HG02840 (cell line): ENCODE data around the gene RCE1.
"Not testable (repeated sequence)": the region's sequence is repeated elsewhere in the genome, so short reads cannot be mapped to it uniquely, and the experiment has no call there.

ENCODE experiments used
- ATAC-seq: cut with Tn5 transposase; IDR thresholded peaks from one replicate; pipeline ENCODE4 v1.9.1; 2021; ENCODE audit warnings: mild to moderate bottlenecking, moderate library complexity, moderate number of reproducible peaks; ENCODE audit not compliant: unreplicated experiment, low FRiP score

The RCE1 gene, protein sequence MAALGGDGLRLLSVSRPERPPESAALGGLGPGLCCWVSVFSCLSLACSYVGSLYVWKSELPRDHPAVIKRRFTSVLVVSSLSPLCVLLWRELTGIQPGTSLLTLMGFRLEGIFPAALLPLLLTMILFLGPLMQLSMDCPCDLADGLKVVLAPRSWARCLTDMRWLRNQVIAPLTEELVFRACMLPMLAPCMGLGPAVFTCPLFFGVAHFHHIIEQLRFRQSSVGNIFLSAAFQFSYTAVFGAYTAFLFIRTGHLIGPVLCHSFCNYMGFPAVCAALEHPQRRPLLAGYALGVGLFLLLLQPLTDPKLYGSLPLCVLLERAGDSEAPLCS

DNA sequence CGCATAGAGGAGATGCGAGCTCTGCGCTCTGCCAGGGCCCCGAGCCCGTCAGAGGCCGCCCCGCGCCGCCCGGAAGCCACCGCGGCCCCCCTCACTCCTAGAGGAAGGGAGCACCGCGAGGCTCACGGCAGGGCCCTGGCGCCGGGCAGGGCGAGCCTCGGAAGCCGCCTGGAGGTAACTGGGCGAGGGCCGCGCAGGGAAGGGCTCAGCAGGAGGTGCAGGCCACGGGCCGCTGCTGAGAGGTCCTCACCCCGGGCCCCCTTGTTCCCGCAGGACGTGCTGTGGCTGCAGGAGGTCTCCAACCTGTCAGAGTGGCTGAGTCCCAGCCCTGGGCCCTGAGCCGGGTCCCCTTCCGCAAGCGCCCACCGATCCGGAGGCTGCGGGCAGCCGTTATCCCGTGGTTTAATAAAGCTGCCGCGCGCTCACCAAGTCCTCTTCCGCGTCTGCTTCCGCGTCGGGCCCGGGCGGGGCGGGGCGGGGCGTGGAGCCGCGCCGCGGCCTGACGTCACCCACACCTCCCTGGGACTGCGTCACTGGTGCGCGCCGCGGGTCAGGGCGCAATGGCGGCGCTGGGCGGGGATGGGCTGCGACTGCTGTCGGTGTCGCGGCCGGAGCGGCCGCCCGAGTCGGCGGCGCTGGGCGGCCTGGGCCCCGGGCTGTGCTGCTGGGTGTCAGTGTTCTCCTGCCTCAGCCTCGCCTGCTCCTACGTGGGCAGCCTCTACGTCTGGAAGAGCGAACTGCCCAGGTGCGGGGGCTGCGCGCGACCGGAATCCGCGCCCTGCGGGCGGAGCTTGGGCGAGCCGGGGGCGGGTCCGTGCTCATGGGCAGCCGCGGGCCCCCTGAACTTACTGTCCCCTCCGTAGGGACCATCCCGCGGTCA lies at the start of gene RCE1:
RCE1 (plus strand) TSS at position 546 of the 880 bp plus-strand sequence; CDS start at position 561, 15 bp downstream.
- peak; percentile 85 for ATAC-seq

- not testable (repeated sequence) for ATAC-seq
Measured at GRCh38 chr11:66799815-66800214, 43.4 kb upstream of the RCE1 start.

DNA sequence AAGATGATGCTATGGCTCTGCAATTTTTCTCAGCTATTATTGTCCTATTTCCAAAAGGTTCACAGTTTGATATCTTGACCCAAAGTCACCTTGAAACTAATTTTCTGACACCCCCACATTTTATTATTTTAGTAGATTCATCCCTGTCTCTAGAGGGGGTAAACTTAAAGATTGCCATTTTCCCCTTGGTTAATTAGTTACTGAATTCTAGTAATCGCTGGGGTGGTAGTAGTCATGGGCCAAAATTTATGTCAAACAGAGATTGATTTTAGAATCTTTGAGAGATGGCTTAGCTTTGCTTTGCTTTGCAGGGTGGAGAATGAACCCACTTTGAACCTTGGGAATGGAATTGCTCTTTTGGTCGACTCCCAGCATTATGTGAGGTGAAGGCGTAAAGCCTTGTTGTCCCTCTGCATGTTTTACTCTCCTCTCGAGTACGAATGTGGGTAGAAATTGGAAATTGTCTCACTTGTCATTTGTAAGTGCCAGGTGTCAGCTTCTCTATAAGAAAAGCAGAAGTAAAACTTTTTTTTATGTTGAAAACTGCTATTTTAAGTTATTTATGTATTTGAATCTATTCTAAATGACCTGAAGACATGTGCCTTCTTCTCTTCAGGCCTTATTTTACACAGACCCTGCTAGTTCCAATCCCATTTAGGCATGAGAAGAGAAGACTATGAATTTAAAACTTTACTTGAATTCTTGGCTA lies 42.4 kb upstream of the RCE1 start:
- ATAC-seq, result peak; percentile 60

DNA sequence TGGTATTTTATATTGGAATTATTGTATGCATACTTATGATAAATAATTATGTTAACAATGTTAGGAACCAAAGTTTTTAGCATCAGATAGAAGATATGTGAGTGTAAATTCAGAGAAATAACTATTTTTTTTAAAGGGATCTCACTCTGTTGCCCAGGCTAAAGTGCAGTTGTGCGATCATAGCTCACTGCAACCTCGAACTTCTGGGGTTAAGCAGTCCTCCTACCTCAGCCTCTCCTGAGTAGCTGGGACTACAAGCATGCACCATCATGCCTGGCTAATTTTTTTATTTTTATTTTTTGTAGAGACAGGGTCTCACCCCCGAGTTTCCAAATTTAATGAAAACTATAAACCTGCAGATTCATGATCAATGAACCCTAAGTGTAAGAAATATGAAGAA lies 33.6 kb upstream of the RCE1 start:
- no peak for ATAC-seq

GRCh38 chr11:66810576-66811185 lies 32.6 kb upstream of the RCE1 start:
- ATAC-seq, result no peak

DNA sequence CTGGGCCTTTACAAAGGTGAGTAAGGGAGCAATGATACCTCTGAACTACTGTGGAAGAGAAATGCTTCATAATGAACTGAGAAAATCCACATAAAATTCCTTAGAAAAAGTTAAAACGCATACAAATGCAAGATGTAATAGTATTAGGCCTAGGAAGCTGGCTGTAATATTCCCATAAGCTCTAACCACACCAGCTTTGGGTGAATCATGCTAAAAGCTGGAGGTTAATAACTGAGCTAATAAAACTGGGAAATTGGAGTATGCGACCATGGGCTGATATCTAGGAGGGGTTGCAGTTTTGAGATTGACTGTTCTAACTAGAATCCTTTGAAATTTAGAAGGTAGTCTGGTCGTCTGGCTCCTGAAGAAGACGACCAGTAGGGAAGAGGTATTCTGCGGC lies 28.6 kb upstream of the RCE1 start:
- no peak for ATAC-seq

DNA sequence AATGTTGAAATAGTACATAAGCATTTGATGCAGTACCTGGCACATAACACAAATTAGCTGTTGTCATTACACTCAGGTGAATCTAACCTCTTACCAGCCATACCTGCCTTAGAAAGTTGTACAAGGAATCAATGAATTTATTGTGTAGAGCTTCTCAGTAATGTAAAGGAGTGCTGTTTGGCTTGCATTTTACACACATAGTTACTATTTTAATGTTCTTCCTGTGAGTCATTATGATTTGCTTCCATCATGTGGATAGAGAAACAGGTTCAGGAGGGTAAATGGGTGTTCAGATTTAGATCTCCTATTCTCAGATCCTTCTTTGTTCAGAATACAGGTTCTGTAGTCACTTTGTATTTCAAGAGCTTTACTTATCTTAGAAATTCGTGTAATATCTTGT lies 27.6 kb upstream of the RCE1 start:
- ATAC-seq, result no peak

DNA sequence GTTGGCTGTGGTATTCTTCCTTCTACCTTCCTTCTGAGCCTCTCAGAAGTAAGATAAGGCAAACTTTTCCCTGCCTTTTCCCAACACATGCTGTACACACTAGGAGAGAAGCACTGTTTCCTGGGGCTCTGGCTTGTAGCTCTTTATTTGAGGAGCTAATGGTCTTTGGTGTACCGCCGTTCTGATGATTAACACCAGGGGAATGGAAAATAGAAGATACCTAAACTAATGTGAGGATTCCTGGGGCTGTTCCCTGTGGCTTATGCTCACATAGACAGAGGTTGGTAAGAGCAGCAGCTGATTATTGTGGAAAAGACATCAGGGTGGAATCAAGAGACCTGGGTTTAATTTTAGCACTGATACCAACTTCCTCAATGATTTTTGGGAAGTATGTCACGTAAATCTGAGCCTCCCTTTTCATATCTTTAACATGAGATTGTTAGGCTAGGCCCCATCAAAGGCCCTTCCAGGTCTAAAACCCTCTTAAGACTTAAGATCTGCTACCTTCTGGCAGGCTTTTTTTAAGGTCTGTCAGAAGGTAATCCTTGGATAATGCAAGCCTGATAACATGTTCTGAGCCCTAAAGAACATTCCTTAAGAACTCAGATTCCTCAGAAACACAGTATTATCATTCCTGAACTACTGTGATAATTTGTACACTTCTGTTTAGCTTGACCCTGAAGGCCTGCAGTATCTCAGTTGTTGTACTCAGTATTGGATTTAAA lies 24.8 kb upstream of the RCE1 start:
- ATAC-seq, result no peak

DNA sequence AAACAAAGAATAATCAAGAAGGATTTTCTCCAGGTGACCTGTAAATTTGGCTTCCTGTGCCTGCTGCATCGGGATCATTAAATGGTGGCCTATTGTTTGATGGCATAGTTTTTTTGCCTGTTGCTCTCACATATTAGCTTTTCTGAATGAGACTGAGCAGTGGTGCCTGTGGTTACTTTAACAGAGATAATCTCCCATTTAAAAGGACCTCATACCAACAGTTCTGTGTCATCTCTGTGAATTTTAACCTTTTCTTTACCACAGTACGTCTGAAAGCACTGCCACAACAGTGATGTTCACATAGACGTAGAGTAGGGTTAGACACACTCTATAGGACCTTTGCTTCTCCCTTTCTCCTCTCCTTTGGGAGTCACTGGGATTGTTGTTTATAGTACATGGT lies 22.9 kb upstream of the RCE1 start:
- no peak for ATAC-seq

DNA sequence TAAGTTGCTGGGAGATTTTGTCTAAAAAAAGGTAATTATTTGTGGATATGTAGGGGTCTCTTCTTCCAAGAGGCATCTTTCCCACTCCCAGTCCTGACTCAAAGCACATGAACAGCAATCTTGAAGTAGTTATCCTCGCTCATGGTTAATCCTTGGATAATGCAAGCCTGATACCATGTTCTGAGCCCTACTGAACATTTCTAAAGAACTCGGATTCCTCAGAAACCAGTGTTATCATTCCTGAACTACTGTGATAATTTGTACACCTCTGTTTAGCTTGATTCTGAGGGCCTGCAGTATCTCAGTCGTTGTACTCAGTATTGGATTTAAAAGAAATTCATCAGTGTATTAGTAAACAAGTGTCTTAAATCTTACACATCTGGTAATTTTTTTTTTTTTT lies 22.3 kb upstream of the RCE1 start:
- ATAC-seq, result no peak

GRCh38 chr11:66823700-66824099 lies 19.5 kb upstream of the RCE1 start:
- ATAC-seq, result no peak

DNA sequence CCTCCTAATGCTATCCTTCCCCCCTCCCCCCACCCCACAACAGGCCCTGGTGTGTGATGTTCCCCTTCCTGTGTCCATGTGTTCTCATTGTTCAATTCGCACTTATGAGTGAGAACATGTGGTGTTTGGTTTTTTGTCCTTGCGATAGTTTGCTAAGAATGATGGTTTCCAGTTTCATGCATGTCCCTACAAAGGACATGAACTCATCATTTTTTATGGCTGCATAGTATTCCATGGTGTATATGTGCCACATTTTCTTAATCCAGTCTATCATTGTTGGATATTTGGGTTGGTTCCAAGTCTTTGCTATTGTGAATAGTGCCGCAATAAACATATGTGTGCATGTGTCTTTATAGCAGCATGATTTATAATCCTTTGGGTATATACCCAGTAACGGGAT lies 18.7 kb upstream of the RCE1 start:
- not testable (repeated sequence) for ATAC-seq

GRCh38 chr11:66834539-66834845 lies 8.7 kb upstream of the RCE1 start:
- no peak for ATAC-seq

DNA sequence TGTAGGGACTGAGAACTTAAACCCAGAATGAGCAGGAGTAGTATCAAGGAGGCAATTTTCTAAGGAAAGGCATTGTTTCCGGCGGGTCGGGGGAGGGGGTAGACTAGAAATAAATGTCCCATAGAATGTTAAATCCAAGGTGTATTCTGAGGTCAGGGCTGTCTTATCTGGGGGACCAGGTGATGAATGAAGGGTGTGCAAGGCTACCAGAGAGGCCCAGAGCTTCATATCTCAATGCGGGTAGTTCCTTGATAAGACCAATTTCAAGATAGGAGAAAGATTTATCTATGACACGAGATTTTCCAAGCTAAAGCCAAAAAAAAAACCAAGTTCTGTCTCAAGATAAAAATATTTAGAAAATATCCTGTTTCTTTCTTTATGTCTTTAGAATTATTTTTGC lies 8.3 kb upstream of the RCE1 start:
- ATAC-seq, result no peak

- ATAC-seq, result no peak
Measured at GRCh38 chr11:66835768-66836405, 7.4 kb upstream of the RCE1 start.

DNA sequence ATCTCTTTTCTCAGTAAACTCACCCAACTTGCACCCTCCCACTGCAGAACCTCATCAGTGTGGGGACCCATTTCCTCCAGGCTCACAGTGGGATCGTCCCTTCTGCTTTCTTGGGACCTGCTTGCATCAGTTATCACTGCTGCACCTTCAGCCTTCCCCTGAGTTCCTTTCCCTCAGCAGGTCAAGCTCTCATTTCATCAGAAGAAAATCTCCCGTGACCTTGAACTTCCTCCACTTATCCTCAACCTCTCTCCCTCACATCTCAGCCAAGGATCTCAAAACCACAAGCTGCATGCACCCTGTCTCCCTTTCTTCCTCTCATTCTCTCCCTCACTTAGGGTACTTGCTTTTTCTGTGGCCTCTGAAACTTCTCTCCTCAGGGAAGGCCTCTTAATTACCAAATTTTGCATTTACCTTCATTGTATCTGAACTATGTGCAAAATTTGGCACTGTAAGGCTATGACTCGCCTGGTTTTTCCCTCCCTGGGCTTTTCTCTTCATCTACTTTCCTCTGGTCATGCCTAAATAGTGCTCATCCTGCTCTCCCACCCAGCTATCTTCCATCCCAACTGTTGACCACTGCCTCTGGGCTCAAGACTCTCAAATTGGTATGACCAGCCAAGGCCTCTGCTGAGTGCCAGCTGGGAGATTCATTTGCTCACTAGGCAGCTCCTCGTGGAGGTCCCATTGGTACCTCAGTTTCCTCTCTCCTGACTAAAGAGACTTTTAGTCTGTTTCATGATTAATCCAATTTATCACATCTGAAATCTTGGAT lies 2.7 kb upstream of the RCE1 start:
- no peak for ATAC-seq

DNA sequence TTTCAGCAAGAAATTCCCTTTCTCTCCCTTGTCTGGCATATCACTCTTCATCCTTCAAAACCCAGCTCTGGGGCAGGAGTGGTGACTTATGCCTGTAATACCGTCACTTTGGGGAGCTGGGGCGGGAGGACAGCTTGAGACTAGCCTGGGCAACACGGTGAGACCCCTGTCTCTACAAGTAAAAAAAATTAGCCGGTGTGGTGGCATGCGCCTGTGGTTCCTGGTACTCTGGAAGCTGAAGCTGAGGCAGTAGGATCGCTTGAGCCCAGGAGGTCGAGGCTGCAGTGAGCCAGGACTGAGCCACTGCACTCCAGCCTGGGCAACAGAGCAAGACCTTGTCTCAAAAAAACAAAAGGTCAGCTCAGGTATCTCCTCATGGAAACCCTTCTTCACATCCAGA lies 1.4 kb upstream of the RCE1 start:
- no peak for ATAC-seq

- ATAC-seq, result no peak
Measured at GRCh38 chr11:66842501-66842895, 743 bp upstream of the RCE1 start.
